DND-41 (cell line): ENCODE data around the gene DNER.

Experiments
- EZH2 ChIP-seq: IDR thresholded peaks from 3 replicates; pipeline ENCODE4 v1.6.1; 2012; ENCODE audit warnings: borderline replicate concordance, low read depth, mild to moderate bottlenecking, moderate library complexity, low read length, inconsistent platforms; ENCODE audit not compliant: severe bottlenecking
- TF ChIP-seq, protein P1 (sequence below): IDR thresholded peaks from 2 replicates; pipeline ENCODE4 v1.5.1; 2012; ENCODE audit warnings: borderline replicate concordance, low read length, moderate library complexity, mild to moderate bottlenecking; ENCODE audit not compliant: poor library complexity, severe bottlenecking; ENCODE audit errors: extremely low read depth

DNA sequence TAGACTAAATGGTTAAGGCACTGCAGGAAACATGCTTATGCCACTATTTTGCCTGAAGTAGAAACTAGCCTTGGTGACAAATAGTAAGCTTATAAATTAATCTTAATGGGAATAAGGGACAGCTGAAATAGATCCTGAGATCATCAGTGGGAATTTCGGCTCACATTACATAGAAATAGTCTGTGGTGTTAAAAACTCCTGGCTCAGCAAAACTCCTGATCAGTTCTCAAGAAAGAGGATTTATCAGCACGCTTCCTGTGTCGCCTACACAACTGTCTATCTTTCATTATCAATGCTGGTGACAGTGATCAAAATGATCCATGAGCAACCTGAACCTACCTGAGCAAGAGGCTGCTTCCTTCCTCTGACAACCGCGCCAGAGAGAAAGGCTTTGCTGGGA, 17.0 kb upstream of the DNER start:
- no peak for TF ChIP-seq EZH2
- TF ChIP-seq, protein P1, sequence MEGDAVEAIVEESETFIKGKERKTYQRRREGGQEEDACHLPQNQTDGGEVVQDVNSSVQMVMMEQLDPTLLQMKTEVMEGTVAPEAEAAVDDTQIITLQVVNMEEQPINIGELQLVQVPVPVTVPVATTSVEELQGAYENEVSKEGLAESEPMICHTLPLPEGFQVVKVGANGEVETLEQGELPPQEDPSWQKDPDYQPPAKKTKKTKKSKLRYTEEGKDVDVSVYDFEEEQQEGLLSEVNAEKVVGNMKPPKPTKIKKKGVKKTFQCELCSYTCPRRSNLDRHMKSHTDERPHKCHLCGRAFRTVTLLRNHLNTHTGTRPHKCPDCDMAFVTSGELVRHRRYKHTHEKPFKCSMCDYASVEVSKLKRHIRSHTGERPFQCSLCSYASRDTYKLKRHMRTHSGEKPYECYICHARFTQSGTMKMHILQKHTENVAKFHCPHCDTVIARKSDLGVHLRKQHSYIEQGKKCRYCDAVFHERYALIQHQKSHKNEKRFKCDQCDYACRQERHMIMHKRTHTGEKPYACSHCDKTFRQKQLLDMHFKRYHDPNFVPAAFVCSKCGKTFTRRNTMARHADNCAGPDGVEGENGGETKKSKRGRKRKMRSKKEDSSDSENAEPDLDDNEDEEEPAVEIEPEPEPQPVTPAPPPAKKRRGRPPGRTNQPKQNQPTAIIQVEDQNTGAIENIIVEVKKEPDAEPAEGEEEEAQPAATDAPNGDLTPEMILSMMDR = no peak
